ENCODE results near the gene HIVEP1.
"Not testable (repeated sequence)": the region's sequence is repeated elsewhere in the genome, so short reads cannot be mapped to it uniquely, and the experiment has no call there.

HIVEP1 gene

GRCh38 chr6:12163149-12163548, 151.0 kb downstream of the HIVEP1 start:
- no peak for DNase-seq

GRCh38 chr6:12163744-12164507, 151.8 kb downstream of the HIVEP1 start:
- no peak for DNase-seq

GRCh38 chr6:12164508-12164770, 152.3 kb downstream of the HIVEP1 start:
- no peak for DNase-seq

- no peak for DNase-seq
Measured at GRCh38 chr6:12165297-12165696, 153.2 kb downstream of the HIVEP1 start.

GRCh38 chr6:12165722-12166280, 153.7 kb downstream of the HIVEP1 start:
- no peak for DNase-seq

- DNase-seq, result no peak
Measured at GRCh38 chr6:12169377-12169776, 157.3 kb downstream of the HIVEP1 start.

GRCh38 chr6:12170351-12171092, 158.4 kb downstream of the HIVEP1 start:
- no peak for DNase-seq

- DNase-seq, result no peak
Measured at GRCh38 chr6:12171717-12172116, 159.6 kb downstream of the HIVEP1 start.

- DNase-seq, result no peak
Measured at GRCh38 chr6:12172572-12172971, 160.5 kb downstream of the HIVEP1 start.

- no peak for DNase-seq
Measured at GRCh38 chr6:12173181-12173580, 161.1 kb downstream of the HIVEP1 start.

- no peak for DNase-seq
Measured at GRCh38 chr6:12173661-12174060, 161.5 kb downstream of the HIVEP1 start.

- no peak for DNase-seq
Measured at GRCh38 chr6:12174878-12175277, 162.8 kb downstream of the HIVEP1 start.

- no peak for DNase-seq
Measured at GRCh38 chr6:12175626-12176025, 163.5 kb downstream of the HIVEP1 start.

GRCh38 chr6:12176782-12177181, 164.7 kb downstream of the HIVEP1 start:
- not testable (repeated sequence) for DNase-seq

- no peak for DNase-seq
Measured at GRCh38 chr6:12178521-12178920, 166.4 kb downstream of the HIVEP1 start.

GRCh38 chr6:12181481-12181880, 169.4 kb downstream of the HIVEP1 start:
- DNase-seq, result no peak

- DNase-seq, result no peak
Measured at GRCh38 chr6:12182676-12183075, 170.6 kb downstream of the HIVEP1 start.

- no peak for DNase-seq
Measured at GRCh38 chr6:12185081-12185673, 173.1 kb downstream of the HIVEP1 start.

- DNase-seq, result no peak
Measured at GRCh38 chr6:12186528-12186927, 174.4 kb downstream of the HIVEP1 start.

GRCh38 chr6:12189150-12189549, 177.0 kb downstream of the HIVEP1 start:
- no peak for DNase-seq

GRCh38 chr6:12189661-12190060, 177.5 kb downstream of the HIVEP1 start:
- DNase-seq, result no peak

GRCh38 chr6:12190252-12190651, 178.1 kb downstream of the HIVEP1 start:
- DNase-seq, result no peak

GRCh38 chr6:12196326-12196936, 184.3 kb downstream of the HIVEP1 start:
- no peak for DNase-seq

GRCh38 chr6:12198851-12199250, 186.7 kb downstream of the HIVEP1 start:
- DNase-seq, result no peak
